ENCODE measurements around the gene SRM. TPM values are rescaled to one million over a fixed set of nuclear protein-coding genes. Genes with fewer than 3 reads are reported as not detected.
"Not testable (repeated sequence)": the region's sequence is repeated elsewhere in the genome, so short reads cannot be mapped to it uniquely, and the experiment has no call there.

SRM gene
- polyA plus RNA-seq, 2 donors = 58.4 to 65.2 TPM

GRCh38 chr1:11057477-11057876, 2.3 kb downstream of the SRM start:
- Histone ChIP-seq H3K9me3 (ENCODE audit: control insufficient read depth in 2 of 2, insufficient read depth in 1 of 2, low read depth in 1 of 2, low read length in 1 of 2) (no peaks in the 10 kb centered on the region), H3K4me3 (ENCODE audit: low read depth in 1 of 2, low read length in 2 of 2) (no peak overlapping the region), H3K27me3 (ENCODE audit: control insufficient read depth in 1 of 2, insufficient read depth in 2 of 2, low read length in 2 of 2) (no peaks in the 10 kb centered on the region), H3K27ac (ENCODE audit: low read depth in 2 of 2, low read length in 1 of 2) (no peak overlapping the region), H3K36me3 (ENCODE audit: control insufficient read depth in 2 of 2, insufficient read depth in 2 of 2, low read length in 1 of 2) (peaks cover 12 to 14% of the 10 kb centered on the region in 2 donors), H3K4me1 (ENCODE audit: control insufficient read depth in 2 of 2, insufficient read depth in 2 of 2, low read length in 1 of 2) (peaks cover 3 to 15% of the 10 kb centered on the region in 2 donors)
- 89 to 93% methylated on average over 8 of the region's 8 CpGs for WGBS, 2 donors

- H3K27ac ChIP-seq (ENCODE audit: low read depth in 2 of 2, low read length in 1 of 2) = no peak overlapping the region
- no peaks in the 10 kb centered on the region for H3K27me3 ChIP-seq (ENCODE audit: control insufficient read depth in 1 of 2, insufficient read depth in 2 of 2, low read length in 2 of 2)
- H3K9me3 ChIP-seq (ENCODE audit: control insufficient read depth in 2 of 2, insufficient read depth in 1 of 2, low read depth in 1 of 2, low read length in 1 of 2) = no peaks in the 10 kb centered on the region
- H3K4me1 ChIP-seq (ENCODE audit: control insufficient read depth in 2 of 2, insufficient read depth in 2 of 2, low read length in 1 of 2) = peaks cover 3 to 15% of the 10 kb centered on the region in 2 donors
- no peak overlapping the region for H3K4me3 ChIP-seq (ENCODE audit: low read depth in 1 of 2, low read length in 2 of 2)
- H3K36me3 ChIP-seq (ENCODE audit: control insufficient read depth in 2 of 2, insufficient read depth in 2 of 2, low read length in 1 of 2) = peaks cover 12 to 14% of the 10 kb centered on the region in 2 donors
- WGBS, 2 donors = 92 to 95% methylated on average over 7 of the region's 7 CpGs
These were observed 3.3 kb downstream of the SRM start for GRCh38 chr1:11056504-11056903.

GRCh38 chr1:11055676-11056075, 4.1 kb downstream of the SRM start:
- peaks cover 12 to 14% of the 10 kb centered on the region in 2 donors for H3K36me3 ChIP-seq (ENCODE audit: control insufficient read depth in 2 of 2, insufficient read depth in 2 of 2, low read length in 1 of 2)
- 84 to 91% methylated on average over 12 of the region's 12 CpGs for whole genome bisulfite sequencing, 2 donors
- no peaks in the 10 kb centered on the region for H3K9me3 ChIP-seq (ENCODE audit: control insufficient read depth in 2 of 2, insufficient read depth in 1 of 2, low read depth in 1 of 2, low read length in 1 of 2)
- no peak overlapping the region for H3K4me3 ChIP-seq (ENCODE audit: low read depth in 1 of 2, low read length in 2 of 2)
- peaks cover 3 to 12% of the 10 kb centered on the region in 2 donors for H3K4me1 ChIP-seq (ENCODE audit: control insufficient read depth in 2 of 2, insufficient read depth in 2 of 2, low read length in 1 of 2)
- no peaks in the 10 kb centered on the region for H3K27me3 ChIP-seq (ENCODE audit: control insufficient read depth in 1 of 2, insufficient read depth in 2 of 2, low read length in 2 of 2)
- H3K27ac ChIP-seq (ENCODE audit: low read depth in 2 of 2, low read length in 1 of 2) = no peak overlapping the region

GRCh38 chr1:11054666-11055065, 5.2 kb downstream of the SRM start:
- Histone ChIP-seq H3K36me3 (ENCODE audit: control insufficient read depth in 2 of 2, insufficient read depth in 2 of 2, low read length in 1 of 2) (peaks cover 12 to 14% of the 10 kb centered on the region in 2 donors), H3K27me3 (ENCODE audit: control insufficient read depth in 1 of 2, insufficient read depth in 2 of 2, low read length in 2 of 2) (no peaks in the 10 kb centered on the region), H3K9me3 (ENCODE audit: control insufficient read depth in 2 of 2, insufficient read depth in 1 of 2, low read depth in 1 of 2, low read length in 1 of 2) (no peaks in the 10 kb centered on the region), H3K27ac (ENCODE audit: low read depth in 2 of 2, low read length in 1 of 2) (no peak overlapping the region), H3K4me1 (ENCODE audit: control insufficient read depth in 2 of 2, insufficient read depth in 2 of 2, low read length in 1 of 2) (peaks cover 3 to 12% of the 10 kb centered on the region in 2 donors), H3K4me3 (ENCODE audit: low read depth in 1 of 2, low read length in 2 of 2) (no peak overlapping the region)
- 90 to 91% methylated on average over 21 to 22 of the region's 22 CpGs for WGBS, 2 donors

- Histone ChIP-seq H3K27me3 (ENCODE audit: control insufficient read depth in 1 of 2, insufficient read depth in 2 of 2, low read length in 2 of 2) (no peaks in the 10 kb centered on the region), H3K36me3 (ENCODE audit: control insufficient read depth in 2 of 2, insufficient read depth in 2 of 2, low read length in 1 of 2) (peaks cover 12 to 14% of the 10 kb centered on the region in 2 donors), H3K4me3 (ENCODE audit: low read depth in 1 of 2, low read length in 2 of 2) (no peak overlapping the region), H3K4me1 (ENCODE audit: control insufficient read depth in 2 of 2, insufficient read depth in 2 of 2, low read length in 1 of 2) (peaks cover 3 to 9% of the 10 kb centered on the region in 2 donors), H3K27ac (ENCODE audit: low read depth in 2 of 2, low read length in 1 of 2) (no peak overlapping the region), H3K9me3 (ENCODE audit: control insufficient read depth in 2 of 2, insufficient read depth in 1 of 2, low read depth in 1 of 2, low read length in 1 of 2) (no peaks in the 10 kb centered on the region)
- 80 to 81% methylated on average over 7 of the region's 7 CpGs for WGBS, 2 donors
These were observed 5.6 kb downstream of the SRM start for GRCh38 chr1:11054181-11054580.

GRCh38 chr1:11053758-11054137, 6.1 kb downstream of the SRM start:
- Histone ChIP-seq H3K36me3 (ENCODE audit: control insufficient read depth in 2 of 2, insufficient read depth in 2 of 2, low read length in 1 of 2) (peaks cover 12 to 14% of the 10 kb centered on the region in 2 donors), H3K27me3 (ENCODE audit: control insufficient read depth in 1 of 2, insufficient read depth in 2 of 2, low read length in 2 of 2) (no peaks in the 10 kb centered on the region), H3K4me3 (ENCODE audit: low read depth in 1 of 2, low read length in 2 of 2) (no peak overlapping the region), H3K9me3 (ENCODE audit: control insufficient read depth in 2 of 2, insufficient read depth in 1 of 2, low read depth in 1 of 2, low read length in 1 of 2) (no peaks in the 10 kb centered on the region), H3K4me1 (ENCODE audit: control insufficient read depth in 2 of 2, insufficient read depth in 2 of 2, low read length in 1 of 2) (peaks cover 2 to 5% of the 10 kb centered on the region in 2 donors), H3K27ac (ENCODE audit: low read depth in 2 of 2, low read length in 1 of 2) (no peak overlapping the region)
- whole genome bisulfite sequencing, 2 donors = 59 to 65% methylated on average over 10 of the region's 10 CpGs

GRCh38 chr1:11052839-11053757, 6.7 kb downstream of the SRM start:
- 26 to 36% methylated on average over 29 of the region's 29 CpGs for WGBS, 2 donors
- H3K36me3 ChIP-seq (ENCODE audit: control insufficient read depth in 2 of 2, insufficient read depth in 2 of 2, low read length in 1 of 2) = peaks cover 12 to 14% of the 10 kb centered on the region in 2 donors
- peaks cover 0 to 2% of the 10 kb centered on the region in 2 donors for H3K4me1 ChIP-seq (ENCODE audit: control insufficient read depth in 2 of 2, insufficient read depth in 2 of 2, low read length in 1 of 2)
- H3K9me3 ChIP-seq (ENCODE audit: control insufficient read depth in 2 of 2, insufficient read depth in 1 of 2, low read depth in 1 of 2, low read length in 1 of 2) = no peaks in the 10 kb centered on the region
- H3K4me3 ChIP-seq (ENCODE audit: low read depth in 1 of 2, low read length in 2 of 2) = no peak overlapping the region
- no peaks in the 10 kb centered on the region for H3K27me3 ChIP-seq (ENCODE audit: control insufficient read depth in 1 of 2, insufficient read depth in 2 of 2, low read length in 2 of 2)
- no peak overlapping the region for H3K27ac ChIP-seq (ENCODE audit: low read depth in 2 of 2, low read length in 1 of 2)

GRCh38 chr1:11051781-11052511, 7.9 kb downstream of the SRM start:
- Histone ChIP-seq H3K9me3 (ENCODE audit: control insufficient read depth in 2 of 2, insufficient read depth in 1 of 2, low read depth in 1 of 2, low read length in 1 of 2) (no peaks in the 10 kb centered on the region), H3K4me3 (ENCODE audit: low read depth in 1 of 2, low read length in 2 of 2) (no peak overlapping the region), H3K36me3 (ENCODE audit: control insufficient read depth in 2 of 2, insufficient read depth in 2 of 2, low read length in 1 of 2) (peaks cover 12 to 14% of the 10 kb centered on the region in 2 donors), H3K27me3 (ENCODE audit: control insufficient read depth in 1 of 2, insufficient read depth in 2 of 2, low read length in 2 of 2) (no peaks in the 10 kb centered on the region), H3K4me1 (ENCODE audit: control insufficient read depth in 2 of 2, insufficient read depth in 2 of 2, low read length in 1 of 2) (peaks cover 0 to 2% of the 10 kb centered on the region in 2 donors), H3K27ac (ENCODE audit: low read depth in 2 of 2, low read length in 1 of 2) (no peak overlapping the region)
- 41% methylated on average over 19 of the region's 19 CpGs for WGBS, 2 donors

- H3K27ac ChIP-seq (ENCODE audit: low read depth in 2 of 2, low read length in 1 of 2); H3K4me3 ChIP-seq (ENCODE audit: low read depth in 1 of 2, low read length in 2 of 2); H3K4me1 ChIP-seq (ENCODE audit: control insufficient read depth in 2 of 2, insufficient read depth in 2 of 2, low read length in 1 of 2); H3K27me3 ChIP-seq (ENCODE audit: control insufficient read depth in 1 of 2, insufficient read depth in 2 of 2, low read length in 2 of 2); H3K9me3 ChIP-seq (ENCODE audit: control insufficient read depth in 2 of 2, insufficient read depth in 1 of 2, low read depth in 1 of 2, low read length in 1 of 2): not testable (repeated sequence)
- 74 to 88% methylated on average over 10 of the region's 10 CpGs for WGBS, 2 donors
- H3K36me3 ChIP-seq (ENCODE audit: control insufficient read depth in 2 of 2, insufficient read depth in 2 of 2, low read length in 1 of 2) = peaks cover 8 to 10% of the 10 kb centered on the region in 2 donors
These were observed 8.7 kb downstream of the SRM start for GRCh38 chr1:11051121-11051520.

All from esophagus (tissue), 2 donors.